Endothelial cell of umbilical vein (primary cell): Measurements from ENCODE around the gene ST6GALNAC6. TPM values are rescaled to one million over a fixed set of nuclear protein-coding genes. Genes with fewer than 3 reads are reported as not detected.

ENCODE experiments used
- BruUV-seq: library from RNA; stranded (reverse); fragments of 400-500 nt; replicated peaks from 2 replicates; lab custom pipeline; 2021; lab: Mats Ljungman, UMichigan
- CTCF ChIA-PET: fragments of 300-600, 350-600 bp; sonication (Branson Sonifier 250); formaldehyde crosslinking; loops from one replicate; lab custom pipeline; 2021; ENCODE audit warnings: antibody characterized with exemption, inconsistent platforms; lab: Charles Lee
- POLR2A ChIA-PET: fragments of 300-600, 350-600 bp; sonication (Branson Sonifier 250); formaldehyde crosslinking; loops from one replicate; lab custom pipeline; 2021; ENCODE audit warnings: antibody characterized with exemption, inconsistent platforms; lab: Charles Lee
- DNase-seq: peaks from one replicate; pipeline ENCODE4 v3.0.0-alpha.2; 2011; ENCODE audit warnings: low read depth, low spot score
- FAIRE-seq: peaks from 2 replicates; lab custom pipeline; 2011; peaks lifted over from hg19 to GRCh38; lab: Jason Lieb, UNC
- H2AFZ ChIP-seq: 2 replicates; pipeline ENCODE4 v1.6.0; 2012; ENCODE audit warnings: low read depth, low read length, control low read depth, inconsistent platforms
- H3K27ac ChIP-seq: 2 replicates; pipeline ENCODE4 v1.5.1; 2011; ENCODE audit warnings: low read depth, mild to moderate bottlenecking, control low read depth, low read length, moderate library complexity; ENCODE audit not compliant: insufficient read depth
- H3K27me3 ChIP-seq, 2 experiments: 2 replicates each; pipeline versions ENCODE4 v1.6.0 to v1.6.1; 2011; ENCODE audit warnings: low read length in 2 of 2, mixed read lengths in 1 of 2; ENCODE audit not compliant: control insufficient read depth in 2 of 2, insufficient read depth in 2 of 2
- H3K36me3 ChIP-seq, 2 experiments: 2 replicates in 1 of 2; 3 replicates in 1 of 2; pipeline ENCODE4 v1.5.1; 2011; ENCODE audit warnings: low read length in 2 of 2, mild to moderate bottlenecking in 1 of 2, moderate library complexity in 1 of 2; ENCODE audit not compliant: control insufficient read depth in 2 of 2, insufficient read depth in 2 of 2; ENCODE audit errors: extremely low read depth in 1 of 2
- H3K4me1 ChIP-seq: 3 replicates; pipeline ENCODE4 v1.5.1; 2011; ENCODE audit warnings: mild to moderate bottlenecking, low read length; ENCODE audit not compliant: control insufficient read depth, insufficient read depth; ENCODE audit errors: extremely low read depth
- H3K4me2 ChIP-seq: 2 replicates; pipeline ENCODE4 v1.6.1; 2011; ENCODE audit warnings: low read length, control low read depth, mixed read lengths; ENCODE audit not compliant: insufficient read depth
- H3K4me3 ChIP-seq, 3 experiments: fragments of 200-600 bp in 1 of 3; sonication (generic), shearing (Covaris generic) in 1 of 3; replicated peaks in 1 of 3; 2 replicates each; pipeline ENCODE4 v1.5.1; 2011 to 2016; ENCODE audit warnings: control low read depth in 3 of 3, low read length in 3 of 3, mild to moderate bottlenecking in 2 of 3, inconsistent platforms in 1 of 3, low read depth in 1 of 3, moderate library complexity in 1 of 3; ENCODE audit not compliant: insufficient read depth in 1 of 3
- H3K79me2 ChIP-seq: 2 replicates; pipeline ENCODE4 v1.6.0; 2012; ENCODE audit warnings: low read length, inconsistent platforms; ENCODE audit not compliant: control insufficient read depth, insufficient read depth
- H3K9ac ChIP-seq: replicated peaks from 2 replicates; pipeline ENCODE3; 2011; ENCODE audit warnings: low read length, control low read depth; ENCODE audit not compliant: insufficient read depth; ENCODE audit errors: extremely low read depth
- H3K9me1 ChIP-seq: replicated peaks from 3 replicates; pipeline ENCODE4 v1.6.0; 2011; ENCODE audit warnings: mild to moderate bottlenecking, low read length; ENCODE audit not compliant: control insufficient read depth, insufficient read depth; ENCODE audit errors: extremely low read depth
- H3K9me3 ChIP-seq: replicated peaks from 2 replicates; pipeline ENCODE4 v1.5.1; 2012; ENCODE audit warnings: low read length, inconsistent platforms; ENCODE audit not compliant: control insufficient read depth, insufficient read depth
- H4K20me1 ChIP-seq: replicated peaks from 2 replicates; pipeline ENCODE3; 2011; ENCODE audit warnings: mild to moderate bottlenecking, low read length; ENCODE audit not compliant: control insufficient read depth, insufficient read depth; ENCODE audit errors: extremely low read depth
- GATA2 ChIP-seq: IDR thresholded peaks from 2 replicates; pipeline ENCODE4 v1.7.0; 2011; ENCODE audit warnings: low read depth, mild to moderate bottlenecking, moderate library complexity, mixed read lengths, low read length; ENCODE audit not compliant: insufficient read length, insufficient read depth
- dilution Hi-C: fragments of 300-500 bp; cut with MboI; formaldehyde crosslinking; loops from one replicate; pipeline ENCODE4 v1.15.0; 2019; ENCODE audit warnings: low sequenced_read_pairs; ENCODE audit not compliant: extremely low pct_ligation_motif_present
- intact Hi-C: fragments of 100-400 bp; cut with micrococcal nuclease; formaldehyde crosslinking; loops from one replicate; pipeline ENCODE4 v1.10.0; 2022
- polyA plus RNA-seq, 4 experiments: library from polyadenylated mRNA; depleted of rRNA in 3 of 4; stranded (reverse) in 3 of 4; unstranded in 1 of 4; fragments of >200 nt; gene quantifications; 2 replicates each; pipeline versions ENCODE4 v1.2.1 to v1.2.3, GENCODE V29; 2011 to 2012; ENCODE audit warnings: missing spikeins in 1 of 4
- total RNA-seq: library from RNA; stranded (reverse); gene quantifications from 2 replicates; pipeline ENCODE4 v1.2.3, GENCODE V29; 2021
- TF ChIP-seq, protein P1 (sequence below), 2 donors: IDR thresholded peaks; 1 replicate in 1 of 2; 2 replicates in 1 of 2; pipeline ENCODE4 v1.5.1; 2011; ENCODE audit warnings: low read length in 2 of 2, mild to moderate bottlenecking in 2 of 2, moderate library complexity in 2 of 2, control low read depth in 1 of 2, inconsistent platforms in 1 of 2, low read depth in 1 of 2; ENCODE audit not compliant: insufficient read depth in 1 of 2; ENCODE audit errors: extremely low read depth in 1 of 2

ST6GALNAC6 gene
- total and polyA plus RNA-seq, 2 donors (not counting 3 experiments of a cell fraction or from before 2014, with no cell fraction given) = 43.0 to 78.9 TPM

- Histone ChIP-seq H3K9ac (no peak overlapping the region), H3K36me3 (peaks cover 0 to 19% of the 10 kb centered on the region in 2 experiments), H3K27ac (peak overlapping the region; percentile 22), H4K20me1 (no peaks in the 10 kb centered on the region), H3K4me1 (peaks cover 35% of the 10 kb centered on the region), H3K4me3 (no peak overlapping the region), H3K9me1 (no peaks in the 10 kb centered on the region), H3K4me2 (no peak overlapping the region), H3K79me2 (peaks cover 12% of the 10 kb centered on the region), H2AFZ (no peak overlapping the region), H3K9me3 (no peaks in the 10 kb centered on the region), H3K27me3 (no peaks in the 10 kb centered on the region)
- intact Hi-C loops = loop anchor here (5.0 to 10.0 kb wide), 2 partner anchors 391 to 413 kb away; no protein-coding TSS in a partner anchor
- ChIA-PET CTCF (interaction anchor here (1.2 to 2.3 kb wide), 3 partner anchors 8 to 181 kb away, joined by 3 to 9 read pairs (median 6); partner anchors contain the start of genes ST6GALNAC6 and TOR2A), POLR2A (no interaction called here)
- dilution Hi-C loops = no loop called here
- BruUV-seq = no TSS peak
- TF ChIP-seq GATA2 = no peak
- FAIRE-seq (no peak), DNase-seq (no peak)
Observed at GRCh38 chr9:127915325-127915752, 15.9 kb upstream of the ST6GALNAC6 start.

- CTCF ChIA-PET = interaction anchor here (1.2 kb wide), 2 partner anchors 44 to 157 kb away, joined by 3 to 4 read pairs; no protein-coding TSS in a partner anchor
- dilution Hi-C loops = no loop called here
- no peaks in the 10 kb centered on the region for H3K27me3 ChIP-seq
- H3K4me2 ChIP-seq = no peak overlapping the region
- no peaks in the 10 kb centered on the region for H3K9me1 ChIP-seq
- peaks cover 12% of the 10 kb centered on the region for H3K79me2 ChIP-seq
- no peaks in the 10 kb centered on the region for H3K9me3 ChIP-seq
- no peak overlapping the region for H2AFZ ChIP-seq
- TF ChIP-seq, protein P1, sequence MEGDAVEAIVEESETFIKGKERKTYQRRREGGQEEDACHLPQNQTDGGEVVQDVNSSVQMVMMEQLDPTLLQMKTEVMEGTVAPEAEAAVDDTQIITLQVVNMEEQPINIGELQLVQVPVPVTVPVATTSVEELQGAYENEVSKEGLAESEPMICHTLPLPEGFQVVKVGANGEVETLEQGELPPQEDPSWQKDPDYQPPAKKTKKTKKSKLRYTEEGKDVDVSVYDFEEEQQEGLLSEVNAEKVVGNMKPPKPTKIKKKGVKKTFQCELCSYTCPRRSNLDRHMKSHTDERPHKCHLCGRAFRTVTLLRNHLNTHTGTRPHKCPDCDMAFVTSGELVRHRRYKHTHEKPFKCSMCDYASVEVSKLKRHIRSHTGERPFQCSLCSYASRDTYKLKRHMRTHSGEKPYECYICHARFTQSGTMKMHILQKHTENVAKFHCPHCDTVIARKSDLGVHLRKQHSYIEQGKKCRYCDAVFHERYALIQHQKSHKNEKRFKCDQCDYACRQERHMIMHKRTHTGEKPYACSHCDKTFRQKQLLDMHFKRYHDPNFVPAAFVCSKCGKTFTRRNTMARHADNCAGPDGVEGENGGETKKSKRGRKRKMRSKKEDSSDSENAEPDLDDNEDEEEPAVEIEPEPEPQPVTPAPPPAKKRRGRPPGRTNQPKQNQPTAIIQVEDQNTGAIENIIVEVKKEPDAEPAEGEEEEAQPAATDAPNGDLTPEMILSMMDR (IDR thresholded peaks at IDR 0.05; ENCODE audit: extremely low read depth in 1 of 2, insufficient read depth in 1 of 2, low read depth in 1 of 2, low read length in 2 of 2) = no peak
- peaks cover 30% of the 10 kb centered on the region for H3K4me1 ChIP-seq
- no peak for FAIRE-seq
- H3K9ac ChIP-seq = no peak overlapping the region
- POLR2A ChIA-PET = no interaction called here
- intact Hi-C loops = loop anchor here (10.0 kb wide), 1 partner anchor 389 kb away; no protein-coding TSS in a partner anchor
- no peak overlapping the region for H3K27ac ChIP-seq
- no TSS peak for BruUV-seq
- H3K36me3 ChIP-seq = peaks cover 0 to 24% of the 10 kb centered on the region in 2 experiments
- no peaks in the 10 kb centered on the region for H4K20me1 ChIP-seq
- no peak for DNase-seq
- H3K4me3 ChIP-seq = no peak overlapping the region
Observed at GRCh38 chr9:127913682-127914081, 14.3 kb upstream of the ST6GALNAC6 start.
